ENCODE results near the gene SLC17A6.

SLC17A6 gene

DNA sequence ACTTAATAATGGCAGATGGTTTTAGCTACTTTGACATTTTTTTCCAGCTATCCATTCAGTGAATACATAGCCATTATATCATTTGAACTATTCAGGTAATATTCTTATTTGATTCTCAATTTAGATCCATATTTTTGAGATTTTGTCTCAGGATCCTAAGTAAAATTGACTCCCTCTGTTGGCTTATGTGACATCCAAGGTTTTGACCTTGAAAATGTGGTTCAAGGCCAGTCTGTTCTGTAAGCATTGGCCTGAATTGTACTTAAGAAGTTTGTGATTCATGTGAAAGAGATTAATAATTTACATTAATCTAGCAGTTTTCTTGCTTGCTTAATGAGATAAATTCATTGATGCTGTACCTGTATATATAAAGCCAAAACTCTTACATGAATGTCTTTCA, 1.6 kb upstream of the SLC17A6 start:
- CTCF ChIA-PET, result interaction anchor here (1.0 to 3.2 kb wide), 3 partner anchors 445 to 461 kb away, joined by 3 to 36 read pairs (median 3); no protein-coding TSS in a partner anchor
- DNase-seq (ENCODE audit: low read depth, low spot score), result no peak
- POLR2A ChIA-PET, result no interaction called here
- no peak for TF ChIP-seq CTCF (IDR thresholded peaks at IDR 0.05; ENCODE audit: insufficient read depth, low read length, missing control alignments)
- no peak overlapping the region for H3K4me3 ChIP-seq (ENCODE audit: low read depth, low read length)

DNA sequence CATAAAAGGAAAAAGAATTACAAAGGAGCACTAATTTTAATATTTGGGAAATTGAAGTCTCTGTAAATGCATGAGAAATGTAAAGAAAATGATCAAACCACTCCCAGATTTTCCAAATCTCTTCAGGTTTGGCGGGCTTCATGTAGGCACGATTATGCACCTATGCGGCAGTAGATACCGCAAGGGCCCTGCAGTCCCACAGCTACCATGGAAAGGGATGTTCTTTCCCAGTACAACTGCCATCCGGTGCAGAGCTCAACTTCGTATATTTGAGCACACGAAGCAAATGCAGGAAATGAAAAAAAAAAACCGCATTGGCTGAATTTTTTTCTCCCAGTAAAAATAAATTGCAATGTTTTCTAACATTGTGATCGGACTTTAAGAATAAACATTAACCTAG, 1.4 kb downstream of the SLC17A6 start:
- CTCF ChIA-PET, result no interaction called here
- POLR2A ChIA-PET, result no interaction called here
- no peak for DNase-seq (ENCODE audit: low read depth, low spot score)
- H3K4me3 ChIP-seq (ENCODE audit: low read depth, low read length), result no peak overlapping the region
- TF ChIP-seq CTCF (IDR thresholded peaks at IDR 0.05; ENCODE audit: insufficient read depth, low read length, missing control alignments), result no peak

DNA sequence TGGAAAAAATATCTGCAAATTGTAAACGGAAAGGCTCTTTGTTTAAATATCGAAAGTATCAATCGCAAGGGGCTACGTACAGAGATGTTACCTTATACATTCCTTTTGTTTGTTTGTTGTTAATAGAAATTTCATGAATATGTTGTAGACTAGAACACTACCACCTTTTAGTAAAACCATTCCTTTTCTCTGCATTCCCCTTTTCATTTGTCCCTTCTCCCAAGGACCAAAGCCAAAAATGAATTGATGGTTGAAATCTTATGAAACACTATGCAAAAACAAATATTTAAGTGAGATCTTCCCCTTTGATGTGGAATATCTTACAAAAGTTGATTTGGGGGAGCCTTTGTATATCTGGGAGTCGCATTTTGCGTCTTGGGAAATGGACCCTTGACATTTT, 2.1 kb downstream of the SLC17A6 start:
- ChIA-PET CTCF (no interaction called here), POLR2A (no interaction called here)
- H3K4me3 ChIP-seq (ENCODE audit: low read depth, low read length), result no peak overlapping the region
- no peak for TF ChIP-seq CTCF (IDR thresholded peaks at IDR 0.05; ENCODE audit: insufficient read depth, low read length, missing control alignments)
- DNase-seq (ENCODE audit: low read depth, low spot score), result no peak

DNA sequence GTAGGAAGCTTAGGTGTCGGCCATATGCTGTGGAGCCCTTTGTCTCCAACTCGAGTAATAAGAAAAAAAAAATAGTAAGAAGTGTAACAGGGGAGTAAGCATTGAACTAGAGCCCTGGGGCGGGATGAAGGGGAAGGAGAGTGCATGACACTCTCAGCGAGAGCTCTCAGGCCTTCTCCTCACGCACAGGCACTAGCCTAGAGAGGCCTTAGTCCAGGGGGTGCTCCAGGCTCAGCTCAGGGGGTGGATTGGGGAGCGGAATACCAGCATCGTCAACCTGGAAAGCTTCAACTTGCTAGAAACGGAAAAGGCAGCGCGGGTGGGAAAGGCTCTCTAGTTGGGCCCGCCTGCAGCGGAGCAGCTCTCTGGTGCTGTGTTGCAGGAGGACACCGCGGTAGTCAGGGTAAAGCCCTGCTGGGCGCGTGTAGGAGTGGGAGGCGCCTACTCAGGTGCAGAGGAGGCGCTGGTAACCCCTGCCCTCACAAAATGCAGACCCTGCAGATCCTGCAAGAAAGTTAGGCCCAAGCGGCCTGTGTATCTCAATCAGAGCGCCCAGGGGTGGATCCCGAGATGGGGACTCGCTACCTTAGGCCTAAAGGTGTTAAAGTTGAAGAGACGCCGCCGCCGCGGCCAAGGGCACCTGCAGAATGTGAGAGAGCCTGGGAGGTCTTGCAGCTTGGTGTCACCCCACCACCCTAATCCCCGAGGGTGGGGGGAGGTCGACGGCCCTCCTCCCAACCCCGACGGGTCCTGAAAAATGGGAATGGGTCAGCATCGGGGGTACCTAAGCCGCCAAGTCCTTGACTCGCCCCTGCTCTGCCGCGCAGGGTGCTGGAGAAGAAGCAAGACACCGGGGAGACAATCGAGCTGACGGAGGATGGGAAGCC, 2.8 kb downstream of the SLC17A6 start:
- no peak for DNase-seq (ENCODE audit: low read depth, low spot score)
- POLR2A ChIA-PET, result no interaction called here

GRCh38 chr11:22341588-22341931, 3.4 kb downstream of the SLC17A6 start:
- ChIA-PET POLR2A (no interaction called here), CTCF (no interaction called here)
- TF ChIP-seq CTCF (IDR thresholded peaks at IDR 0.05; ENCODE audit: insufficient read depth, low read length, missing control alignments), result no peak
- no peak for DNase-seq (ENCODE audit: low read depth, low spot score)
- H3K4me3 ChIP-seq (ENCODE audit: low read depth, low read length), result no peak overlapping the region

More for the DNA sequence above, 2.8 kb downstream of the SLC17A6 start:
- TF ChIP-seq CTCF (IDR thresholded peaks at IDR 0.05; ENCODE audit: insufficient read depth, low read length, missing control alignments), result no peak
- CTCF ChIA-PET, result no interaction called here
- H3K4me3 ChIP-seq (ENCODE audit: low read depth, low read length), result no peak overlapping the region

DNA sequence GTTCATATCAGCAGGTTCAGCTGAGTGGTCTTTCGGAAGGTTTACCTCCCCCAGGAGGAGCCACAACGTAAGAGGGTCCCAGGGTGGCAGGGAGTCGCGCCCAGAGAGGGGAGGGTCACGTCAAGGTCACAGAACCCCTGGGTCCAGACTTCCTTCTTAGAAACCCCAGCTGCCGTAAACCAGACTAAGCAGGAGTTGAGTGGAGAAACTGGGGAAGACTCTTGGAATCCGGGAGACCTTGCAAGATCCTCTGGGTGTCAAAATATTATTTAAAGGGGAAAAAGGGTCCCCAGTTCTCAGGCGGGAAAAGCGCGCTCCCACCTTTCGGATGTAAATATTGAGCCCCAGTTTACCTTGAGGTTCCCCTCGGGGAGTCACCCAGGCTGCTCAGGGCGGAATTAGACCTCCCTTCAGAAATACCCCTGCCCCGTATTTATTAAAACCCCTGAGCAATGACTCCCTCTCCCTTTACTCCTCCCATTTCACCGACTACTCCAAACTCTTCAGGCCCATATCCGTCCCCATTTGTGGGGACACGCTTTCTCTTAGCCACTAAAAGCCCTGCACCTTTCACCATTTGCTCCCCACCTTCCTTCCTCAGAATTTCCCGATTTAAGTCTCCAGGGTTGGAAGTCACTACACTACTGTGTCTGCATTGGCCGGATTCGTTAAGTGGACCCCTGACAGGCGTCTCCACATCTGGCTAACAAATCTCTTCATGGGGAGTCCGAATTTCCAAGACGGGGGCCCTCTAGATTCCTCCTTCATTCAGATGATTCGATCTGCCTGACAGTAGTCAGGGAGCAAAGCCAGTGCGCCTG, 4.2 kb downstream of the SLC17A6 start:
- CTCF ChIA-PET, result no interaction called here
- TF ChIP-seq CTCF (IDR thresholded peaks at IDR 0.05; ENCODE audit: insufficient read depth, low read length, missing control alignments), result no peak
- POLR2A ChIA-PET, result no interaction called here
- DNase-seq (ENCODE audit: low read depth, low spot score), result no peak
- no peak overlapping the region for H3K4me3 ChIP-seq (ENCODE audit: low read depth, low read length)

All from AG04449 (cell line).